HepG2 (cell line): ENCODE data around the gene CAMK1D. TPM values are rescaled to one million over a fixed set of nuclear protein-coding genes. Genes with fewer than 3 reads are reported as not detected.

ENCODE experiments used
- ATAC-seq: fragments of 200-7000 bp; cut with Tn5 transposase; 3 replicates; pipeline ENCODE4 v1.9.1; 2020; ENCODE audit warnings: mild to moderate bottlenecking, moderate library complexity
- BruUV-seq: library from RNA; stranded (reverse); fragments of 400-500 nt; replicated peaks from 2 replicates; lab custom pipeline; 2021; lab: Mats Ljungman, UMichigan
- CTCF ChIA-PET: fragments of 300-600 bp; formaldehyde crosslinking; extraction: SDS; loops from one replicate; lab custom pipeline; 2021; ENCODE audit warnings: low total read pairs, inconsistent platforms, low intra/inter-chr PET ratio; lab: Yijun Ruan, JAX
- POLR2A ChIA-PET: fragments of 350-600 bp; sonication (Branson Sonifier 250); formaldehyde crosslinking; loops from one replicate; lab custom pipeline; 2020; ENCODE audit warnings: antibody characterized with exemption, inconsistent platforms; lab: Yijun Ruan, JAX
- DNase-seq: peaks from one replicate; pipeline ENCODE4 v3.0.0-alpha.2; 2015; ENCODE audit warnings: low spot score
- FAIRE-seq: peaks from 3 replicates; lab custom pipeline; 2011; peaks lifted over from hg19 to GRCh38; lab: Jason Lieb, UNC
- H2AFZ ChIP-seq: one replicate; pipeline ENCODE4 v1.6.1; 2011; ENCODE audit warnings: low read length, inconsistent platforms
- H3K27ac ChIP-seq: fragments of 300-600 bp; 3 replicates; pipeline ENCODE4 v1.8.0; 2011; ENCODE audit warnings: mixed run types, mild to moderate bottlenecking, mixed read lengths, low read length, inconsistent platforms; ENCODE audit not compliant: insufficient read depth; ENCODE audit errors: extremely low read length
- H3K27me3 ChIP-seq, 2 experiments: fragments of 200-600 bp in 1 of 2; 2 replicates in 1 of 2; 3 replicates in 1 of 2; pipeline versions ENCODE4 v1.6.0 to v1.8.0; 2011; ENCODE audit warnings: low read length in 2 of 2, mild to moderate bottlenecking in 2 of 2, moderate library complexity in 2 of 2, inconsistent platforms in 1 of 2; ENCODE audit not compliant: insufficient read depth in 2 of 2, control insufficient read depth in 1 of 2
- H3K36me3 ChIP-seq, 2 experiments: fragments of 200-600 bp in 1 of 2; replicated peaks in 1 of 2; 2 replicates in 1 of 2; 3 replicates in 1 of 2; pipeline versions ENCODE4 v1.5.1 to v1.8.0; 2011; ENCODE audit warnings: low read length in 2 of 2, inconsistent platforms in 1 of 2; ENCODE audit not compliant: insufficient read depth in 2 of 2, control insufficient read depth in 1 of 2
- H3K4me1 ChIP-seq: 2 replicates; pipeline ENCODE4 v1.5.1; 2012; ENCODE audit warnings: low read length, inconsistent platforms; ENCODE audit not compliant: insufficient read depth
- H3K4me2 ChIP-seq: 2 replicates; pipeline ENCODE4 v1.6.0; 2011; ENCODE audit warnings: low read depth, low read length, inconsistent platforms
- H3K4me3 ChIP-seq, 3 experiments: fragments of 200-600 bp in 1 of 3; sonication (generic), shearing (Covaris generic) in 1 of 3; replicated peaks in 1 of 3; 2 replicates each; pipeline ENCODE4 v1.5.1; 2011 to 2016; ENCODE audit warnings: low read length in 3 of 3, inconsistent platforms in 2 of 3, low read depth in 2 of 3, mild to moderate bottlenecking in 2 of 3, control low read depth in 1 of 3, mixed read lengths in 1 of 3; ENCODE audit not compliant: insufficient read depth in 1 of 3
- H3K79me2 ChIP-seq: one replicate; pipeline ENCODE4 v1.6.1; 2011; ENCODE audit warnings: low read length, inconsistent platforms; ENCODE audit not compliant: insufficient read depth
- H3K9ac ChIP-seq: 2 replicates; pipeline ENCODE4 v1.6.0; 2011; ENCODE audit warnings: mild to moderate bottlenecking, low read depth, low read length, inconsistent platforms; ENCODE audit not compliant: insufficient read depth
- H3K9me3 ChIP-seq: 2 replicates; pipeline ENCODE4 v1.5.1; 2012; ENCODE audit warnings: mild to moderate bottlenecking, low read length
- H4K20me1 ChIP-seq: 2 replicates; pipeline ENCODE4 v1.6.0; 2011; ENCODE audit warnings: inconsistent platforms, mild to moderate bottlenecking, low read length, moderate library complexity; ENCODE audit not compliant: insufficient read depth
- CBX2 ChIP-seq, 2 experiments: fragments of 200-600 bp in 1 of 2; sonication (generic); formaldehyde crosslinking in 1 of 2; IDR thresholded peaks; 2 replicates each; pipeline versions ENCODE4 v1.7.0 to v1.8.1; 2018 to 2022; ENCODE audit warnings: low read depth in 2 of 2, low read length in 1 of 2, mild to moderate bottlenecking in 1 of 2, missing genetic modification reagents in 1 of 2
- CERS6 ChIP-seq: sonication (generic); formaldehyde crosslinking; IDR thresholded peaks from 2 replicates; pipeline ENCODE4 v1.5.0; 2020; ENCODE audit warnings: missing genetic modification reagents
- EEA1 ChIP-seq: sonication (generic); formaldehyde crosslinking; IDR thresholded peaks from 2 replicates; pipeline ENCODE4 v1.5.1; 2020; ENCODE audit warnings: mild to moderate bottlenecking, missing genetic modification reagents, borderline replicate concordance
- FOXM1 ChIP-seq: sonication (generic); formaldehyde crosslinking; IDR thresholded peaks from 2 replicates; pipeline ENCODE4 v1.5.0; 2020; ENCODE audit warnings: missing genetic modification reagents
- POGK ChIP-seq: sonication (generic); formaldehyde crosslinking; conservative IDR thresholded peaks from 2 replicates; pipeline ENCODE4 v1.8.0; 2022; ENCODE audit warnings: mild to moderate bottlenecking, moderate library complexity, missing genetic modification reagents
- SMYD3 ChIP-seq: sonication (generic); formaldehyde crosslinking; IDR thresholded peaks from 2 replicates; pipeline ENCODE4 v1.8.1; 2023; ENCODE audit warnings: mild to moderate bottlenecking, missing genetic modification reagents
- TBL1XR1 ChIP-seq: fragments of 150-350 bp; IDR thresholded peaks from 2 replicates; pipeline ENCODE4 v1.6.1; 2014; ENCODE audit warnings: borderline replicate concordance, low read length; ENCODE audit not compliant: partially characterized antibody
- USF2 ChIP-seq, 2 experiments: sonication (generic) in 1 of 2; formaldehyde crosslinking in 1 of 2; IDR thresholded peaks; 2 replicates each; pipeline versions ENCODE4 v1.5.1 to v1.6.1; 2011 to 2020; ENCODE audit warnings: borderline replicate concordance in 1 of 2, low read depth in 1 of 2, low read length in 1 of 2, mild to moderate bottlenecking in 1 of 2, missing genetic modification reagents in 1 of 2, moderate library complexity in 1 of 2
- ZBTB42 ChIP-seq: sonication (generic); formaldehyde crosslinking; IDR thresholded peaks from 2 replicates; pipeline ENCODE4 v1.5.0; 2020; ENCODE audit warnings: mild to moderate bottlenecking, missing genetic modification reagents
- ZBTB44 ChIP-seq: sonication (generic); formaldehyde crosslinking; IDR thresholded peaks from 2 replicates; pipeline ENCODE4 v1.4.0; 2020; ENCODE audit warnings: missing genetic modification reagents
- ZNF432 ChIP-seq: sonication (generic); formaldehyde crosslinking; IDR thresholded peaks from 2 replicates; pipeline ENCODE4 v1.5.0; 2020; ENCODE audit warnings: missing genetic modification reagents, mild to moderate bottlenecking, borderline replicate concordance
- ZNF737 ChIP-seq: sonication (generic); formaldehyde crosslinking; IDR thresholded peaks from 2 replicates; pipeline ENCODE4 v1.5.0; 2020; ENCODE audit warnings: missing genetic modification reagents, mild to moderate bottlenecking, borderline replicate concordance
- ZNF75D ChIP-seq: sonication (generic); formaldehyde crosslinking; IDR thresholded peaks from 2 replicates; pipeline ENCODE4 v1.8.1; 2023; ENCODE audit warnings: missing genetic modification reagents, mild to moderate bottlenecking, borderline replicate concordance
- WGBS: methylation state at CpG from one replicate; pipeline ENCODE4 v1.1.6; 2017; ENCODE audit warnings: low lambda C conversion rate; 5-methylcytosine and 5-hydroxymethylcytosine counted together
- in situ Hi-C: cut with HindIII; loops from 2 replicates; pipeline ENCODE4 v1.10.0; 2017; ENCODE audit warnings: low pct_unique_long_range_greater_than_20kb; ENCODE audit not compliant: extremely low pct_ligation_motif_present
- intact Hi-C: fragments of 100-400 bp; cut with micrococcal nuclease; formaldehyde crosslinking; loops from one replicate; pipeline ENCODE4 v1.10.0; 2022; ENCODE audit not compliant: unreplicated experiment
- polyA plus RNA-seq, 8 experiments: library from polyadenylated mRNA; depleted of rRNA in 3 of 8; stranded (reverse) in 7 of 8; unstranded in 1 of 8; fragments of >200 nt; fragmentation: Illumina TruSeq in 4 of 8; extraction: Trizol in 4 of 8; gene quantifications; 2 replicates each; pipeline versions ENCODE4 v1.2.1 to v1.2.3, GENCODE V29; 2011 to 2016; ENCODE audit warnings: low read depth in 4 of 8, missing spikeins in 1 of 8, mixed read lengths in 1 of 8; ENCODE audit not compliant: insufficient read depth in 1 of 8
- total RNA-seq, 5 experiments: library from RNA; depleted of rRNA; stranded (reverse); fragments of >200 nt; fragmentation: Illumina TruSeq; extraction: Trizol; gene quantifications; 2 replicates each; pipeline ENCODE4 v1.2.3, GENCODE V29; 2016; ENCODE audit warnings: low read depth in 1 of 5

The CAMK1D gene
- total and polyA plus RNA-seq, 2 of the 13 experiments (the other 11 are each of a cell fraction or from before 2014, with no cell fraction given) = under 0.01 TPM; not detected in 1

- TF ChIP-seq USF2 (IDR thresholded peaks at IDR 0.05; ENCODE audit: low read depth, low read length) = no peak
- no peak for TF ChIP-seq USF2 (CRISPR knock-in tag; IDR thresholded peaks at IDR 0.05; ENCODE audit: borderline replicate concordance)
- no peak for TF ChIP-seq ZNF737 (CRISPR knock-in tag)
- TF ChIP-seq, all 625 proteins: peak for 6
Measured at GRCh38 chr10:12710594-12711349, 361.4 kb downstream of the CAMK1D start (continued).

- H3K27ac ChIP-seq = no peak overlapping the region
- H3K4me2 ChIP-seq = no peak overlapping the region
- no peaks in the 10 kb centered on the region for H3K27me3 ChIP-seq
- no peaks in the 10 kb centered on the region for H3K79me2 ChIP-seq
- intact Hi-C loops = no loop called here
- no peaks in the 10 kb centered on the region for H3K9me3 ChIP-seq
- DNase-seq (no peak), ATAC-seq (no peak)
- H3K36me3 ChIP-seq = no peaks in the 10 kb centered on the region
- CTCF ChIA-PET = interaction anchor here (1.5 kb wide), 1 partner anchor 447 kb away, joined by 6 read pairs; no protein-coding TSS in a partner anchor
- TF ChIP-seq ZNF75D (CRISPR knock-in tag) (no peak), ZBTB44 (CRISPR knock-in tag) (no peak), FOXM1 (no peak), POGK (CRISPR knock-in tag) (no peak), SMYD3 (CRISPR knock-in tag) (no peak), ZNF432 (CRISPR knock-in tag) (no peak), EEA1 (no peak), CERS6 (CRISPR knock-in tag) (no peak), CBX2 (IDR thresholded peaks at IDR 0.05; ENCODE audit: low read depth, low read length) (no peak), CBX2 (CRISPR knock-in tag; IDR thresholded peaks at IDR 0.05; ENCODE audit: low read depth) (no peak), ZBTB42 (CRISPR knock-in tag) (no peak), TBL1XR1 (no peak)
- TF ChIP-seq, all 625 proteins: peak for 0
- POLR2A ChIA-PET = no interaction called here
- in situ Hi-C loops = loop anchor here (10.0 kb wide), 1 partner anchor 363 kb away; no protein-coding TSS in a partner anchor
- no TSS peak for BruUV-seq
- H3K9ac ChIP-seq = no peak overlapping the region
- no peak overlapping the region for H2AFZ ChIP-seq
- H3K4me3 ChIP-seq = no peak overlapping the region
- H4K20me1 ChIP-seq = no peaks in the 10 kb centered on the region
- FAIRE-seq = no peak
- WGBS = 55% methylated on average over 6 of the region's 6 CpGs
- H3K4me1 ChIP-seq = no peaks in the 10 kb centered on the region
Measured at GRCh38 chr10:12711350-12711708, 362.0 kb downstream of the CAMK1D start.
